ENCODE results near the gene OGT. TPM values are rescaled to one million over a fixed set of nuclear protein-coding genes. Genes with fewer than 3 reads are reported as not detected.

The OGT gene
- total and polyA plus RNA-seq, 10 of the 15 experiments (the other 5 are each of a cell fraction or from before 2014, with no cell fraction given): 38.2 to 671 (median 107) TPM

GRCh38 chrX:71619986-71620385, 87.1 kb downstream of the OGT start:
- Histone ChIP-seq H3K4me1 (ENCODE audit: control insufficient read depth, insufficient read depth, low read length) (peaks cover 53% of the 10 kb centered on the region), H3K9ac (ENCODE audit: control insufficient read depth, insufficient read depth, low read length) (0 out of 2 replicates have a peak overlapping the region, but pooled peaks have one; percentile 24), H3K79me2 (ENCODE audit: control insufficient read depth, insufficient read depth, low read length) (peaks cover 22% of the 10 kb centered on the region), H3K4me3 (no peak overlapping the region), H3K4me2 (ENCODE audit: control insufficient read depth, insufficient read depth) (no peak overlapping the region; the same call in 1 of the 2 replicates), H3K9me3 (replicated peaks; ENCODE audit: control insufficient read depth, insufficient read depth, low read length) (no peaks in the 10 kb centered on the region; the same call in 1 of the 3 replicates), H3K27ac (ENCODE audit: control insufficient read depth, insufficient read depth) (peak overlapping the region; percentile 90), H3K36me3 (ENCODE audit: control insufficient read depth in 2 of 2, insufficient read depth in 2 of 2, low read length in 1 of 2) (peaks cover 0 to 3% of the 10 kb centered on the region in 2 experiments; a peak in 1 of 4 replicates), H2AFZ (ENCODE audit: control insufficient read depth, low read depth, low read length) (no peak overlapping the region), H3K27me3 (replicated peaks in 1 of 2; ENCODE audit: control insufficient read depth in 2 of 2, insufficient read depth in 2 of 2, low read length in 1 of 2) (no peaks in the 10 kb centered on the region), H4K20me1 (ENCODE audit: control insufficient read depth, insufficient read depth) (no peaks in the 10 kb centered on the region)
- WGBS (ENCODE audit: insufficient coverage, insufficient replicate concordance, low lambda C conversion rate, missing lambda C conversion rate): no CpG with 5 or more reads among the region's 1 CpG
- DNase-seq (ENCODE audit: low read depth, low spot score): no peak
- CTCF ChIA-PET: interaction anchor here (1.0 to 3.4 kb wide), 4 partner anchors 9 to 31 kb away, joined by 3 to 24 read pairs (median 10); no protein-coding TSS in a partner anchor
- intact Hi-C loops (cut with micrococcal nuclease; ENCODE audit: unreplicated experiment) (loop anchor here (5.0 kb wide), 1 partner anchor 78 kb away; no protein-coding TSS in a partner anchor), in situ Hi-C loops (cut with MboI) (loop anchor here (5.0 kb wide), 1 partner anchor 32 kb away; no protein-coding TSS in a partner anchor)
- FAIRE-seq: no peak
- no TSS peak for BruUV-seq (replicated peaks)
- RAD21 ChIA-PET (ENCODE audit: unreplicated experiment): interaction anchor here (0.9 to 3.8 kb wide), 7 partner anchors 13 to 89 kb away, joined by 3 to 24 read pairs (median 13); no protein-coding TSS in a partner anchor
- no peak for ATAC-seq
- POLR2A ChIA-PET: interaction anchor here (1.5 to 1.7 kb wide), 2 partner anchors 10 to 86 kb away, joined by 4 to 9 read pairs; no protein-coding TSS in a partner anchor
- SMC1A ChIA-PET (ENCODE audit: uncharacterized antibody, unreplicated experiment): interaction anchor here (1.6 to 9.3 kb wide), 3 partner anchors 10 to 68 kb away, joined by 3 to 119 read pairs (median 7); no protein-coding TSS in a partner anchor
- TF ChIP-seq TCF12 (IDR thresholded peaks at IDR 0.05; ENCODE audit: low read depth, low read length) (no peak), ZSCAN29 (IDR thresholded peaks at IDR 0.05) (no peak), RFX5 (IDR thresholded peaks at IDR 0.05; ENCODE audit: low read depth, low read length) (no peak), CHD1 (IDR thresholded peaks at IDR 0.05; ENCODE audit: low read depth, low read length) (no peak), POLR2AphosphoS2 (IDR thresholded peaks at IDR 0.05; ENCODE audit: low read depth, low read length) (no peak), CBFB (IDR thresholded peaks at IDR 0.05; ENCODE audit: low read depth) (no peak), RB1 (IDR thresholded peaks at IDR 0.05; ENCODE audit: borderline replicate concordance) (no peak), USF1 (IDR thresholded peaks at IDR 0.05; ENCODE audit: borderline replicate concordance, extremely low read length, insufficient read depth, low read depth, low read length) (no peak), KAT2A (conservative IDR thresholded peaks at IDR 0.05; ENCODE audit: control insufficient read depth, low read depth, low read length) (no peak)
- TF ChIP-seq, protein P1, sequence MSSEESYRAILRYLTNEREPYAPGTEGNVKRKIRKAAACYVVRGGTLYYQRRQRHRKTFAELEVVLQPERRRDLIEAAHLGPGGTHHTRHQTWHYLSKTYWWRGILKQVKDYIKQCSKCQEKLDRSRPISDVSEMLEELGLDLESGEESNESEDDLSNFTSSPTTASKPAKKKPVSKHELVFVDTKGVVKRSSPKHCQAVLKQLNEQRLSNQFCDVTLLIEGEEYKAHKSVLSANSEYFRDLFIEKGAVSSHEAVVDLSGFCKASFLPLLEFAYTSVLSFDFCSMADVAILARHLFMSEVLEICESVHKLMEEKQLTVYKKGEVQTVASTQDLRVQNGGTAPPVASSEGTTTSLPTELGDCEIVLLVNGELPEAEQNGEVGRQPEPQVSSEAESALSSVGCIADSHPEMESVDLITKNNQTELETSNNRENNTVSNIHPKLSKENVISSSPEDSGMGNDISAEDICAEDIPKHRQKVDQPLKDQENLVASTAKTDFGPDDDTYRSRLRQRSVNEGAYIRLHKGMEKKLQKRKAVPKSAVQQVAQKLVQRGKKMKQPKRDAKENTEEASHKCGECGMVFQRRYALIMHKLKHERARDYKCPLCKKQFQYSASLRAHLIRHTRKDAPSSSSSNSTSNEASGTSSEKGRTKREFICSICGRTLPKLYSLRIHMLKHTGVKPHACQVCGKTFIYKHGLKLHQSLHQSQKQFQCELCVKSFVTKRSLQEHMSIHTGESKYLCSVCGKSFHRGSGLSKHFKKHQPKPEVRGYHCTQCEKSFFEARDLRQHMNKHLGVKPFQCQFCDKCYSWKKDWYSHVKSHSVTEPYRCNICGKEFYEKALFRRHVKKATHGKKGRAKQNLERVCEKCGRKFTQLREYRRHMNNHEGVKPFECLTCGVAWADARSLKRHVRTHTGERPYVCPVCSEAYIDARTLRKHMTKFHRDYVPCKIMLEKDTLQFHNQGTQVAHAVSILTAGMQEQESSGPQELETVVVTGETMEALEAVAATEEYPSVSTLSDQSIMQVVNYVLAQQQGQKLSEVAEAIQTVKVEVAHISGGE (CRISPR knock-in tag; IDR thresholded peaks at IDR 0.05): no peak
- TF ChIP-seq, protein P2, sequence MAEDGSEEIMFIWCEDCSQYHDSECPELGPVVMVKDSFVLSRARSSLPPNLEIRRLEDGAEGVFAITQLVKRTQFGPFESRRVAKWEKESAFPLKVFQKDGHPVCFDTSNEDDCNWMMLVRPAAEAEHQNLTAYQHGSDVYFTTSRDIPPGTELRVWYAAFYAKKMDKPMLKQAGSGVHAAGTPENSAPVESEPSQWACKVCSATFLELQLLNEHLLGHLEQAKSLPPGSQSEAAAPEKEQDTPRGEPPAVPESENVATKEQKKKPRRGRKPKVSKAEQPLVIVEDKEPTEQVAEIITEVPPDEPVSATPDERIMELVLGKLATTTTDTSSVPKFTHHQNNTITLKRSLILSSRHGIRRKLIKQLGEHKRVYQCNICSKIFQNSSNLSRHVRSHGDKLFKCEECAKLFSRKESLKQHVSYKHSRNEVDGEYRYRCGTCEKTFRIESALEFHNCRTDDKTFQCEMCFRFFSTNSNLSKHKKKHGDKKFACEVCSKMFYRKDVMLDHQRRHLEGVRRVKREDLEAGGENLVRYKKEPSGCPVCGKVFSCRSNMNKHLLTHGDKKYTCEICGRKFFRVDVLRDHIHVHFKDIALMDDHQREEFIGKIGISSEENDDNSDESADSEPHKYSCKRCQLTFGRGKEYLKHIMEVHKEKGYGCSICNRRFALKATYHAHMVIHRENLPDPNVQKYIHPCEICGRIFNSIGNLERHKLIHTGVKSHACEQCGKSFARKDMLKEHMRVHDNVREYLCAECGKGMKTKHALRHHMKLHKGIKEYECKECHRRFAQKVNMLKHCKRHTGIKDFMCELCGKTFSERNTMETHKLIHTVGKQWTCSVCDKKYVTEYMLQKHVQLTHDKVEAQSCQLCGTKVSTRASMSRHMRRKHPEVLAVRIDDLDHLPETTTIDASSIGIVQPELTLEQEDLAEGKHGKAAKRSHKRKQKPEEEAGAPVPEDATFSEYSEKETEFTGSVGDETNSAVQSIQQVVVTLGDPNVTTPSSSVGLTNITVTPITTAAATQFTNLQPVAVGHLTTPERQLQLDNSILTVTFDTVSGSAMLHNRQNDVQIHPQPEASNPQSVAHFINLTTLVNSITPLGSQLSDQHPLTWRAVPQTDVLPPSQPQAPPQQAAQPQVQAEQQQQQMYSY (CRISPR knock-in tag; IDR thresholded peaks at IDR 0.05): no peak
- TF ChIP-seq, protein P3, sequence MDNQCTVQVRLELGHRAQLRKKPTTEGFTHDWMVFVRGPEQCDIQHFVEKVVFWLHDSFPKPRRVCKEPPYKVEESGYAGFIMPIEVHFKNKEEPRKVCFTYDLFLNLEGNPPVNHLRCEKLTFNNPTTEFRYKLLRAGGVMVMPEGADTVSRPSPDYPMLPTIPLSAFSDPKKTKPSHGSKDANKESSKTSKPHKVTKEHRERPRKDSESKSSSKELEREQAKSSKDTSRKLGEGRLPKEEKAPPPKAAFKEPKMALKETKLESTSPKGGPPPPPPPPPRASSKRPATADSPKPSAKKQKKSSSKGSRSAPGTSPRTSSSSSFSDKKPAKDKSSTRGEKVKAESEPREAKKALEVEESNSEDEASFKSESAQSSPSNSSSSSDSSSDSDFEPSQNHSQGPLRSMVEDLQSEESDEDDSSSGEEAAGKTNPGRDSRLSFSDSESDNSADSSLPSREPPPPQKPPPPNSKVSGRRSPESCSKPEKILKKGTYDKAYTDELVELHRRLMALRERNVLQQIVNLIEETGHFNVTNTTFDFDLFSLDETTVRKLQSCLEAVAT (IDR thresholded peaks at IDR 0.05): no peak

Measured in GM12878 (cell line).